Measurements from ENCODE around the gene CROCC.

CROCC gene

DNA sequence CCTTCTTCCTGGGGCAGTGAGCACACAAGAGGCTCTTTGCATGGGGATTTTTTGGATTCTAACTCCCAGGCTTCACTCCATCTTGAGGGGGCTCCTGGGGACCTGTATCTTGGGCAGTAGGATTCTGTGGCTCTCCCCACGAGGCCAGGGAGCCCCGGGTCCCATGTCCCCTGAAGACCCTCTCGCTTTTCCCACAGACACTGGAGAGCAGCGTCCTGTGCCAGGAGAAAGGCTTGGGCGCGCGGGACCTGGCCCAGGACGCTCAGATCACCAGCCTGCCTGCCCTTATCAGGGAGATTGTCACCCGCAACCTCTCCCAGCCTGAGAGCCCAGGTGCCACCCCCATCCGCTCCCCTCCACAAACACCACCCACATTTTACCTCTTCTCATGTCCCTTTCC is 735 bp downstream of the CROCC start:
- TF ChIP-seq POLR2AphosphoS5 (IDR thresholded peaks at IDR 0.05; ENCODE audit: low read depth, low read length) (no peak), TAF1 (IDR thresholded peaks at IDR 0.05; ENCODE audit: borderline replicate concordance, insufficient read depth, low read length) (no peak), SIN3A (IDR thresholded peaks at IDR 0.05; ENCODE audit: borderline replicate concordance, insufficient read depth, low read length) (no peak), REST (IDR thresholded peaks at IDR 0.05; ENCODE audit: insufficient read depth in 1 of 2, low read depth in 2 of 2, low read length in 2 of 2) (no peak)

DNA sequence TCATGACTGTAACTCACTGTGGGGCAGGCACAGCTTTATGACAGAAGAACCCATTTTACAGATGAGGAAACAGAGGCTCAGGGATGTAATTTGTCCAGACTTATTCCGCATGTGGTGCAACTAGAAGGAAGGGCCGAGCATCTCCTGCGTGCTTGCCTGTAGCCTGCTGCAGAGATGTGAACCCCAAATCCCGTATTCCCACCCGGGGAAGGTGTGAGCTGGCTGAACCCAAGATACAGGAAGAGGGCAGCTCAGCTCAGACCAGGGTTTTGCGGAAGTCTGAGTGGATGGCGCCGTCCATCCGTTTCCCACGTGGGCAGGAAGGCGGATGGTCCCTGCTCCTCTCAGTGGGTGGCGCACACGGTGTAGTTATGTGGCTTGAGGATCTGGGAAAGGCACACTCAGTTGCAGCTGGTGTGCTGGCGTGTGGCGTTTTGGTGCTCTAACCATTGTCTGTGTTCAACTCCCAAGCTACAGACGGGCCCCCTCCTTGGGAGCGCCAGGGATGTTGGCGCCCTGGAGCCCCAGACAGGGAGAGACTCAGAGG is 1.2 kb downstream of the CROCC start:
- TF ChIP-seq REST (IDR thresholded peaks at IDR 0.05; ENCODE audit: insufficient read depth in 1 of 2, low read depth in 2 of 2, low read length in 2 of 2) (no peak), TAF1 (IDR thresholded peaks at IDR 0.05; ENCODE audit: borderline replicate concordance, insufficient read depth, low read length) (no peak), POLR2AphosphoS5 (IDR thresholded peaks at IDR 0.05; ENCODE audit: low read depth, low read length) (peak; percentile 39), FOXP2 (optimal IDR thresholded peaks at IDR 0.05; ENCODE audit: borderline replicate concordance, extremely low read depth, extremely low read length, insufficient read depth) (peak; percentile 15), SIN3A (IDR thresholded peaks at IDR 0.05; ENCODE audit: borderline replicate concordance, insufficient read depth, low read length) (peak; percentile 76; the same call in 1 of the 2 replicates)

GRCh38 chr1:16924216-16924918 is 2.6 kb downstream of the CROCC start:
- TF ChIP-seq SIN3A (IDR thresholded peaks at IDR 0.05; ENCODE audit: borderline replicate concordance, insufficient read depth, low read length), result no peak
- TF ChIP-seq POLR2AphosphoS5 (IDR thresholded peaks at IDR 0.05; ENCODE audit: low read depth, low read length), result no peak
- no peak for TF ChIP-seq REST (IDR thresholded peaks at IDR 0.05; ENCODE audit: insufficient read depth in 1 of 2, low read depth in 2 of 2, low read length in 2 of 2)
- TF ChIP-seq TAF1 (IDR thresholded peaks at IDR 0.05; ENCODE audit: borderline replicate concordance, insufficient read depth, low read length), result no peak
- no peak for TF ChIP-seq FOXP2 (optimal IDR thresholded peaks at IDR 0.05; ENCODE audit: borderline replicate concordance, extremely low read depth, extremely low read length, insufficient read depth)

DNA sequence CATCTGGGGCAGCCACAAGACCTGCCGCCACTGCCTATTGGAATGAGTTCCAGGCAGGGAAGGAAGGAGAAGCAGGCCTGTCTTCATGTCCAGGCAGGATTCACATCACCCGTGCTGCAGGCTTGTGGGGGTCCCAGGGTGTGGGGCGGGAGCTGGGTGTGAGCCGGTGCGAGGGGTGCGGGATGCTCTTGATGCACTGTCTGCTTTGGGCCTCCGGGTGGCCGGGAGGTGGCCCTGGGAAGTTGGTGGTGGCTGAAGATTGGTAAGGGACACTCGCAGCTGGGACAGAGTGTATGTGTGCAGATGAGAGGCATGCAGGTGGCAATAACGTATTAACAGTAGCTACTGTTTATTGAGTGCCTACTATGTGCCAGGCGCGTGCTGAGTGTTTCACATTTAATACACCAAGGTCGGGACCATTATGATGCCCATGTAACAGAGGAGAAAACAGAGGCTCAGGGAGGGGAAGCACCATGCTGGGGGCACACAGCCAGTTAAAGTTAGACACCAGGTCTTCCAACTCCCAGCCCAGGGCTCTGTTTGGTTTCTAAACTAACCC is 3.3 kb downstream of the CROCC start:
- TF ChIP-seq TAF1 (IDR thresholded peaks at IDR 0.05; ENCODE audit: borderline replicate concordance, insufficient read depth, low read length), result no peak

- no peak for TF ChIP-seq SIN3A (IDR thresholded peaks at IDR 0.05; ENCODE audit: borderline replicate concordance, insufficient read depth, low read length)
- TF ChIP-seq FOXP2 (optimal IDR thresholded peaks at IDR 0.05; ENCODE audit: borderline replicate concordance, extremely low read depth, extremely low read length, insufficient read depth), result no peak
- no peak for TF ChIP-seq TAF1 (IDR thresholded peaks at IDR 0.05; ENCODE audit: borderline replicate concordance, insufficient read depth, low read length)
- TF ChIP-seq REST (IDR thresholded peaks at IDR 0.05; ENCODE audit: insufficient read depth in 1 of 2, low read depth in 2 of 2, low read length in 2 of 2), result no peak
- TF ChIP-seq POLR2AphosphoS5 (IDR thresholded peaks at IDR 0.05; ENCODE audit: low read depth, low read length), result no peak
Measured at GRCh38 chr1:16925635-16926490, 4.1 kb downstream of the CROCC start.

Data from PFSK-1 (cell line).